Eye (tissue), 1 donor: ENCODE data around the gene PLA2G5.

ENCODE experiments used
- DNase-seq: peaks from one replicate; pipeline ENCODE4 v3.0.0-alpha.2; 2015

Gene PLA2G5

GRCh38 chr1:20070357-20070756, 363 bp downstream of the PLA2G5 start:
- no peak for DNase-seq

DNA sequence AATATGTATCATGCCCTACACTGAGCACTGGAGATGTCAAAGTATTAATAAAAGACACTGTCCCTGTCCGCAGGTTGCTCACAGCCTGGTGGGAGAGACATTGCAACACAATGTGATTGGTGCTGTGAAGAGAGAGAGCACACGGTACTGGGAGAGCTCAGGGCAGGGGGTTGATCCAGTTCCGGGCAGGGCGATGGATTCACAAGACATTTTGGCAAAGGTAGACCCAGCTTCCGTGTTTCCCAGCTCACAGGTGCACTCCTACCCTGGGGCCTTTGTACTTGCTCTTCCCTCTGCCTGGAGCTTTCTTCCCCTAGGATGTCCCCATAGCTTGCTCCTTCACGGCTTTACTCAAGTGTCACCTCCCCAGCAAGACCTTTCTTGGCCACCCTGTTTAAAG, 1.4 kb downstream of the PLA2G5 start:
- DNase-seq: no peak

DNA sequence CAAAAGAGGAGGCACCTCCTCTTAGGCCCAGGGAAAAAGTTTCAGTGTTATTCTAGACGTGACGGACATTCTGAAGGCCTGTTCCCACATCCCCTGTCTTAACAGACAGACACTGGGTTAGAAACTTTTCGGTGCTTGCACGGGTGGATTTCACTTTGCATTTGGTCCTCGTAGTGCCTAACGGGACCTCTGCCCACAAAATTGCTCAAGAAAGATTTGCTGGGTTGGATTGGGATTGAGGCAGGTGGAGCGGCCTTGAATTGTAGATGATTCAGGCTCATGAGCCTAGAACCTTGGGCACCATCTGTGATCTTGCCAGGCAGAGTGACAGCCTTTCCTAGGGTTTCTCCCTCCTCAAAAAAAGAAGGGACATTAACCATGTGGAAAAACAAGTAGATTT, 2.8 kb downstream of the PLA2G5 start:
- no peak for DNase-seq

- no peak for DNase-seq
Measured at GRCh38 chr1:20073256-20073655, 3.3 kb downstream of the PLA2G5 start.

DNA sequence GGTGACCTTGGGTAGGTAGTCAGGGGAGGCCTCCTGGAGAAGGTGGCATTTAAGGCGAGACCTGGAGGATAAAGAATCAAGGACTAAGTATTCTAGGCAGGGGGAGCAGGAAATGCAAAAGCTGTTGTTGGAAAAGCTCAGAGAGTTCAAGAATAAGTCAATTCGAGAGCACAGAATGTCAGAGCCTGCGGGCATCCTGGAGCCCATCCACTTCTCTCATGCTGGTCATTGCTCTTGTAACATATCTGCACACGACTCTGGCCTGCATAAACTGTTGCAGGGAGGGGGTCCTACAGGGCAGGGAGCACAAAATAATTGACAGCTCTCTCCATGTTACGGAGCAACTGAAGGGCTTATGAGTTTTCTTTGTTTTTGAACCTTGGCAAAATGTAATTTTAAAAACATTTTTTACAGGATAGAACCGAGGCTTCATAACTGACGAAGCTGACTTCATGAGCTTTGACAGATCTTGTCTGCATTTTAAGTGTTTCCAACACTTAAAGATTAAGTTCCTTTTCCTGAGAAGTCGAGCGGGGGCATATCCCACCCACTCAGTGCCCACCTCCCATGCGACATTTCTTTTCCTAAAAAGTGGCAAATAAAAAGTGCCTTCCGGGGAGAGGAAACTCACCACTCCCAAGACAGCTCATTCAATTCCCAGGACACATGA, 4.2 kb downstream of the PLA2G5 start:
- no peak for DNase-seq

- no peak for DNase-seq
Measured at GRCh38 chr1:20074725-20075171, 4.8 kb downstream of the PLA2G5 start.

DNA sequence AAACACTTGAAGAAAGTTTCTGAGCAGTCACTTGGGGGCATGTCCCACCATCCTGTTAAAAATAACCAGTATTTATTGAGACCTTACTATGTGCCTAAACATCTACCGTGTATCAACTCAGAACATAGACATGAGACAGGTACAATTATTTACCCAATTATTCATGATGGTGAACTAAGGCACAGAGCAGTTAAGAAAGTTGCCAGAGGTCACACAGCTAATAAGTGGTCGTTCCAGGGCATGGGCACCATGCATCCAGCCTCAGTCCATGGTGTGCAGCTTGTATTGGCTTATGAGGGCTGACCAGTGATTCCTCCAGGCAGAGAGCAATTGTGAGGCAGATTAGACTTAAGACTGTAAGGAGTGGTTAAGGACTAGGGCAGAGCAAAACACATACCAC, 5.4 kb downstream of the PLA2G5 start:
- no peak for DNase-seq

GRCh38 chr1:20076223-20076622, 6.2 kb downstream of the PLA2G5 start:
- no peak for DNase-seq

GRCh38 chr1:20076710-20077461, 6.9 kb downstream of the PLA2G5 start:
- DNase-seq: no peak

- DNase-seq: no peak
Measured at GRCh38 chr1:20078171-20078651, 8.2 kb downstream of the PLA2G5 start.

DNA sequence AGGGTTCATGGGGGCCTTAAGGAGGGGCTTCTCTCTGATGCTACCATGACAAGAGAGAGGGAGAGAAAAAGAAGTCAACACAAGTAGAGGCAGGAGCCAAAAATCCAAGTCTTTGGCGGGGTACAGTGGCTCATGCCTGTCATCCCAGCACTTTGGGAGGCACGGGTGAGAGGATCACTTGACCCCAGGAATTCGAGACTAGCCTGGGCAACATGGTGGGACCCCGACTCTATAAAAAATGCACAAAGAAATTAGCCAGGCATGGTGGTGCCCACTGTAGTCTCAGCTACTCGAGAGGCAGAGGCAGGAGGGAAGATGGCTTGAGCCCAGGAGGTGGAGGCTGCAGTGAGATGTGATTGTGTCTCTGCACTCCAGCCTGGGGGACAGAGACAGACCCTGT, 8.7 kb downstream of the PLA2G5 start:
- no peak for DNase-seq

- DNase-seq: no peak
Measured at GRCh38 chr1:20079661-20080305, 9.8 kb downstream of the PLA2G5 start.

GRCh38 chr1:20080441-20081352, 10.7 kb downstream of the PLA2G5 start:
- DNase-seq: no peak

- no peak for DNase-seq
Measured at GRCh38 chr1:20081353-20081810, 11.4 kb downstream of the PLA2G5 start.

DNA sequence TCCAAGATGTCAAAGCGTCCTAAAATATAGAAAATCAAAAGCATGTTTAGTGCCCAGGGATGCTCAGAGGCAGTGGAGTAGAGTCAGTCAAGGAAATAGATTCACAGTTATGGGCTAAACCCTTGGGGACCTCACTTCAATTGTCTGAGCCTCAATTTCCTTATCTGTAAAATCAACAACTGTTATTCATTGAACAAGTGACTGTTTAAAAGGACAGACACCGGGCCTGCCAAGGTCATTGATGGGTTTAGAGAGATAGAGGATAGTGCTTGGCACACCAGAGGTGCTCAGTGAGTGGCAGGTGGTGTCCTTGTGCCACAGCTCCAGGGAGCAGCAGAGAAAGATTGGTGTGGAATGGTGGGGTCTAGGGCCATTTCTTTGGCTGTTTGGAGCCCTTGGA, 12.8 kb downstream of the PLA2G5 start:
- DNase-seq: no peak

- no peak for DNase-seq
Measured at GRCh38 chr1:20083178-20083944, 13.4 kb downstream of the PLA2G5 start.

DNA sequence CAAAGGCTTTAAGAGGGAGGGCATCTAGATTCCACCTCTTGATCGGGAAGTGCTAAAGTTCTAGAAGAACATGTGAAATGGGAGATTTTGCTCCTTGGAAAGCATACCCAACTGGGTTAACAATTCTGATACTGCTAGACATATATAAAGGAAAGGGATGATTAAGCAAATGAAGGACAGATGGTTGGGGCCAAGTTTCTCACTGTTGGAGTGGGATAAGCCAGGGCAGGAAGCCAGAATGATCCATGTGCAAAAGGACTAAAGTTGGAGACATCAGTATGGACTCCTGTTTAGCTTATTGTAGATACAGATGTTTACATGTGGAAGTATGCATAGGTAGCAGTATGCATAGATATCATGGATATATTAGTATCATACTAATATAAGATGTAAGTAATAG, 16.8 kb downstream of the PLA2G5 start:
- no peak for DNase-seq

- no peak for DNase-seq
Measured at GRCh38 chr1:20087668-20088067, 17.7 kb downstream of the PLA2G5 start.

GRCh38 chr1:20089328-20090077, 19.5 kb downstream of the PLA2G5 start:
- no peak for DNase-seq

- DNase-seq: no peak
Measured at GRCh38 chr1:20090119-20090518, 20.1 kb downstream of the PLA2G5 start.

- DNase-seq: no peak
Measured at GRCh38 chr1:20090641-20091040, 20.6 kb downstream of the PLA2G5 start.
